Cardiac muscle cell (in vitro differentiated cells and primary cell): Measurements from ENCODE around the gene PHRF1. TPM values are rescaled to one million over a fixed set of nuclear protein-coding genes. Genes with fewer than 3 reads are reported as not detected.

Experiments used
- DNase-seq, 2 donors: peaks; one replicate each; pipeline versions ENCODE4 v3.0.0 to v3.0.0-alpha.2; 2010 to 2017; ENCODE audit warnings: low read depth in 1 of 2, low spot score in 1 of 2
- H3K27ac ChIP-seq: fragments of 200-600 bp; sonication (generic); 2 replicates; pipeline ENCODE4 v1.5.1; 2016
- H3K27me3 ChIP-seq: fragments of 200-600 bp; sonication (generic); 2 replicates; pipeline ENCODE4 v1.6.0; 2016; ENCODE audit warnings: control low read depth
- H3K36me3 ChIP-seq: fragments of 200-600 bp; sonication (generic); 2 replicates; pipeline ENCODE4 v1.5.1; 2016; ENCODE audit warnings: control low read depth
- H3K4me1 ChIP-seq: fragments of 200-600 bp; sonication (generic); 2 replicates; pipeline ENCODE4 v1.8.1; 2017; ENCODE audit warnings: low read depth, mild to moderate bottlenecking, mixed run types
- H3K4me3 ChIP-seq: fragments of 200-600 bp; sonication (generic); 2 replicates; pipeline ENCODE4 v1.5.1; 2016; ENCODE audit warnings: mild to moderate bottlenecking
- H3K9me3 ChIP-seq: fragments of 200-600 bp; sonication (generic); 2 replicates; pipeline ENCODE4 v1.5.1; 2017; ENCODE audit warnings: low read depth, mild to moderate bottlenecking, control low read depth
- CTCF ChIP-seq: IDR thresholded peaks from 2 replicates; pipeline ENCODE4 v1.5.1; 2012; ENCODE audit warnings: low read depth, mild to moderate bottlenecking, low read length
- polyA plus RNA-seq: library from polyadenylated mRNA; unstranded; fragments of >200 nt; fragmentation: Nextera tagmentation; extraction: Ambion mirVana; gene quantifications from 2 replicates; pipeline ENCODE4 v1.2.1, GENCODE V29; 2016
- total RNA-seq: library from RNA; depleted of rRNA; stranded (reverse); fragments of >200 nt; gene quantifications from 2 replicates; pipeline ENCODE4 v1.2.3, GENCODE V29; 2016

The PHRF1 gene
- total and polyA plus RNA-seq, 2 experiments from 2014 or later, result 17.8 to 48.0 TPM

DNA sequence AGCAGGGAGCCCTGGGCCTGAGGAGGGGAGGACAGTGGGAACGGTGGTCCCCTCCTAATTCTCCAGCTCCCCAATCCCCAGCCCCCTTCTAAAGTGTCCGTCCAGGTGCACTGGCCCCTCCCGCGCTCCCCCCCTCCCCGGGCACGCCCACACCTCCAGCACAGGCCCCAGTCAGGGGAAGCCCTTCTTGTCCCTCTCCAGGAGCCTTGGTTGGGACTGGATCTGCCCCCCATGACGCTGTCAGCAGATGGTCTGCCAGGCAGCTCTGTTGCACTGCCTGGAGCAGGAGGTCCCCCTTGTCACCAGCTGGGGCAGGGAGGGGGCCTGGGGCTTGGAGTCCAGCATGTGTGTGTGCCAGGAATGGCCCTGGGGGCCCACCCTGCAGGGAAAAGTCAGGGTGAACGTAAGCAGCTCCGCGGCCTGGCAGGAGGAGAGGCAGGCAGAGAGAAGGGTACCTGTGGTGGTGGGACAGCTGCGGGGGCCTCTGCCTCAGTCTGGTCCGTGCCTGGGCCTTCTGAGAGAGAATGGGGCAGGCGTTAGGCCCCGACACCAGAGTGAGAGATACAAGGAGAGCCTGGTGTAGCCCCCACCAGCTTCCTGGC, 37.9 kb downstream of the PHRF1 start:
- Histone ChIP-seq H3K27ac (no peak overlapping the region), H3K27me3 (no peaks in the 10 kb centered on the region), H3K4me3 (no peak overlapping the region), H3K36me3 (peaks cover 34% of the 10 kb centered on the region), H3K9me3 (no peaks in the 10 kb centered on the region), H3K4me1 (peaks cover 15% of the 10 kb centered on the region)
- no peak for TF ChIP-seq CTCF
- DNase-seq, result no peak

DNA sequence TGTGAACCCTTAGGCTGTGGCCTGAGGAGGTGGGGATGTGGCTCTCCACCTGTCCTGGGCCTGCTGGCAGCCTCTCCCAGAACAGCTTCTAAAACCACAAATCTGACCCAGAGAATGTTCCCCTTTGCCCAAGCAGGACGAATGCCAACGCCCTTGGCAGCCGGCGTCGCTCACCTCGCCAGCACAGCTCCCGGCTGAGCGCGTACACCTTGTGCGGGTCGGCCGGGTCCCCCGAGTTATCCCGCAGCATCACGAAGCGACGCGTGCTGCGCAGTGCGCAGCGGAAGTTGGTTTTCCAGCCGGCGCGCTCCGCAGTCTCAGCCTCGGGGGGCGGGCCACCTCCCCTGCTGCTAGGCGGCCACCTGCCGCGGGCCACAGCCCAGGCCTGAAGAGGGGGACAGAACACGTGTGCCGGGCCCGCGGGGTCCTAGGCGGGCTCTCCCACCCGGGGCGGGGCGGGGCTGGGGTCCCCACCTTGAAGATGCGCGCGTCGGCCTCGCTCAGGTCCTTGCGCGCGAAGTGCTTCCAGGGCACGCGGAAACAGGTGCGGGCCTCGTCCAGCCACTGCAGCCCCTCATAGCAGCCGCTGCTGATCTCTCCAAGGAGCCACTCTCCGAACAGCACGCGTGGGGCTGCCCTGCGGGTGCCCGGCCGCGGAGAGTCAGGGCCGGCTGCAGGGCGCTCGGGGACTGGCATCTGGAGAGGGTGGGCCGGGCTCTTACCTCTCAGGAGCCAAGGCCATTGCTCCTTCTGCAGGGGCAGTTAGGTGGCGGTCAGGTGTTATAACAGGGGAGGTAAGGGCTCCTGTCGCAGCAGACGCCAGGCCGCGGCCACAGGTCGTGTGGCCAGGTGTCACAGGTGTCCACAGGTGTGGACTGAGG, 38.6 kb downstream of the PHRF1 start:
- H3K36me3 ChIP-seq, result peaks cover 28% of the 10 kb centered on the region
- peak overlapping the region; percentile 70 for H3K4me3 ChIP-seq
- H3K9me3 ChIP-seq, result no peaks in the 10 kb centered on the region
- peak overlapping the region; percentile 64 for H3K27ac ChIP-seq
- DNase-seq, result no peak
- peaks cover 15% of the 10 kb centered on the region for H3K4me1 ChIP-seq
- H3K27me3 ChIP-seq, result no peaks in the 10 kb centered on the region
- no peak for TF ChIP-seq CTCF

- no peak for TF ChIP-seq CTCF
- Histone ChIP-seq H3K9me3 (no peaks in the 10 kb centered on the region), H3K4me1 (peaks cover 15% of the 10 kb centered on the region), H3K27me3 (no peaks in the 10 kb centered on the region), H3K4me3 (peak within 1 kb of the TSS; percentile 70), H3K27ac (peak within 1 kb of the TSS; percentile 64), H3K36me3 (peaks cover 19% of the 10 kb centered on the region)
- peak; percentile 94 to 96 for DNase-seq
Measured at GRCh38 chr11:615504-616319, 39.4 kb downstream of the PHRF1 start, which contains the start of gene IRF7. Gene IRF7 (minus strand): TSS chr11:615950. CDS start chr11:615364, 586 bp downstream.

DNA sequence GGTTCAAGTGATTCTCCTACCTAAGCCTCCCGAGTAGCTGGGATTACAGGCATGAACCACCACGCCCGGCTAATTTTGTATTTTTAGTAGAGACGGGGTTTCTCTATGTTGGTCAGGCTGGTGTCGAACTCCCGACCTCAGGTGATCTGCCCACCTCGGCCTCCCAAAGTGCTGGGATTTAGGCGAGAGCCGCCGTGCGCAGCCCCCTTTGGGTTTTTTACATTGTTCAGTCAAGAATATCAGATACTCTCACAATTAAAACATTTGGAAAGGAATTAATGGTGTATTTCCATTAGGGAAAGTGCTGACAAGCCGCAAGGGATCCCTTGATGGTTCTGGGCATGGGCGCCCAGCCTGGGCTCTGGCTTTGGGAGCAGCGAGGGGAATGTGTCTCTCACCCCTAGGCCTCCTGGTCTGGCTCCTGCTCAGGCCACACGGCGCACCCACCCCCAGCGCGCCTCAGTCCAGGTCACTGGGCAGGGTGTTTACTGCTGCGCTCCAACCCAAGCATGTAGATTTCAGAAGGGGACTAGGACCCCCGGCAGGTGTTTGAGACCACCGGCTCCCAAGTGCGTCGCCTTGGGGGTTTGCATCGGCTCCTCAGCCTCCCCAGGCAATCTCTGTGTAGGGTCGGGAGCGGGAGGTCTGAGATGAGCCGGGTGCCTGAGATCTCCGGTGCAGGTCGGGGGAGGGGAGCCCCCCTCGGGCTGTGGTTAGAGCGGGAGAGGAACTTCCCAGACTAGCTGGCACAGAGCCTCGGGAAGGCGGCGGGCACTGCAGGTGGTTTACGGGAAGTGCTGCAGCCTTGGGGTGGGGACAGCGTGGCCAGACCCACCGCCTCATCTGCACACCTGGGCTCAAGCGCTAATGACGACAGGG, 40.3 kb downstream of the PHRF1 start:
- no peaks in the 10 kb centered on the region for H3K9me3 ChIP-seq
- peaks cover 15% of the 10 kb centered on the region for H3K4me1 ChIP-seq
- H3K27ac ChIP-seq, result peak overlapping the region; percentile 64
- no peaks in the 10 kb centered on the region for H3K27me3 ChIP-seq
- no peak for DNase-seq
- H3K4me3 ChIP-seq, result peak overlapping the region; percentile 70
- TF ChIP-seq CTCF, result no peak
- peaks cover 11% of the 10 kb centered on the region for H3K36me3 ChIP-seq
